Smooth muscle cell (in vitro differentiated cells): ENCODE measurements around the gene PRKAR1B. TPM values are rescaled to one million over a fixed set of nuclear protein-coding genes. Genes with fewer than 3 reads are reported as not detected.

Source experiments
- DNase-seq: peaks from one replicate; lab custom pipeline; 2025; ENCODE audit not compliant: unreplicated experiment; lab: John Stamatoyannopoulos, UW
- H2AFZ ChIP-seq: fragments of 200-600 bp; sonication (generic); 2 replicates; pipeline ENCODE4 v1.6.0; 2016; ENCODE audit warnings: antibody characterized with exemption, low read depth, mild to moderate bottlenecking
- H3F3A ChIP-seq: fragments of 200-600 bp; sonication (generic); 2 replicates; pipeline ENCODE4 v1.6.0; 2017; ENCODE audit warnings: antibody characterized with exemption, low read depth
- H3K27ac ChIP-seq: fragments of 200-600 bp; sonication (generic); 2 replicates; pipeline ENCODE4 v1.5.1; 2016; ENCODE audit warnings: low read depth, mild to moderate bottlenecking
- H3K27me3 ChIP-seq: fragments of 200-600 bp; sonication (generic); 2 replicates; pipeline ENCODE4 v1.6.1; 2016; ENCODE audit warnings: low read depth, mild to moderate bottlenecking
- H3K36me3 ChIP-seq: fragments of 200-600 bp; sonication (generic); 2 replicates; pipeline ENCODE4 v1.5.1; 2016; ENCODE audit warnings: low read depth
- H3K4me1 ChIP-seq: fragments of 200-600 bp; sonication (generic); 2 replicates; pipeline ENCODE4 v1.5.1; 2016; ENCODE audit warnings: low read depth
- H3K4me2 ChIP-seq: fragments of 200-600 bp; sonication (generic); 2 replicates; pipeline ENCODE4 v1.6.0; 2016; ENCODE audit warnings: mild to moderate bottlenecking
- H3K4me3 ChIP-seq: fragments of 200-600 bp; sonication (generic); 2 replicates; pipeline ENCODE4 v1.5.1; 2016; ENCODE audit warnings: mild to moderate bottlenecking
- H3K79me2 ChIP-seq: fragments of 200-600 bp; sonication (generic); 2 replicates; pipeline ENCODE4 v1.6.0; 2016; ENCODE audit warnings: low read depth, mild to moderate bottlenecking
- H3K9ac ChIP-seq: fragments of 200-600 bp; sonication (generic); 2 replicates; pipeline ENCODE4 v1.6.0; 2016; ENCODE audit warnings: low read depth
- H3K9me3 ChIP-seq: fragments of 200-600 bp; sonication (generic); replicated peaks from 2 replicates; pipeline ENCODE4 v1.5.1; 2016; ENCODE audit warnings: low read depth
- H4K20me1 ChIP-seq: fragments of 200-600 bp; sonication (generic); 2 replicates; pipeline ENCODE4 v1.6.0; 2016; ENCODE audit warnings: low read depth
- WGBS: methylation state at CpG from one replicate; pipeline ENCODE4 v1.1.7; 2016; ENCODE audit warnings: low lambda C conversion rate; 5-methylcytosine and 5-hydroxymethylcytosine counted together
- polyA plus RNA-seq: library from polyadenylated mRNA; unstranded; fragments of >200 nt; fragmentation: Nextera tagmentation; extraction: Ambion mirVana; gene quantifications from 2 replicates; pipeline ENCODE4 v1.2.1, GENCODE V29; 2016
- total RNA-seq: library from RNA; depleted of rRNA; stranded (reverse); fragments of >200 nt; gene quantifications from 2 replicates; pipeline ENCODE4 v1.2.3, GENCODE V29; 2014
- TF ChIP-seq, protein P1 (sequence below): fragments of 200-600 bp; sonication (generic); IDR thresholded peaks from 2 replicates; pipeline ENCODE4 v1.5.1; 2017; ENCODE audit warnings: borderline replicate concordance, mild to moderate bottlenecking, antibody characterized with exemption; ENCODE audit not compliant: insufficient read depth, poor library complexity, severe bottlenecking

Gene PRKAR1B
- total and polyA plus RNA-seq, 2 experiments from 2014 or later: 5.3 to 10.1 TPM

DNA sequence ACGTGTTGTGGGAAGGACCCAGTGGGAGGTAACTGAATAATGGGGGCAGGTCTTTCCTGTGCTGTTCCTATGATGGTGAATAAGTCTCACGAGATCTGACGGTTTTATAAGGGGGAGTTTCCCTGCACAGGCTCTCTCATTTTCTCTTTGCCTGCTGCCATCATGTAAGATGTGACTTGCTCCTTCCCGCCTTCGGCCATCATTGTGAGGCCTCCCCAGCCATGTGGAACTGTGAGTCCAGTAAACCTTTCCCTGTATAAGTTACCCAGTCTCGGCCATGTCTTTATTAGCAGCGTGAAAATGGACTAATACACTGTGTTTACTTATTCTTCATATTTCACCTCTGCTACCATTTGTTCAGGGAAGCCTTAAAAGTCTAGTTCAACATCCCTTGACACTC, 2.8 kb downstream of the PRKAR1B start:
- WGBS: 92% methylated on average over 7 of the region's 7 CpGs
- Histone ChIP-seq H3K9ac (no peak overlapping the region), H3K4me3 (no peak overlapping the region), H3K4me2 (no peak overlapping the region), H3K27me3 (no peaks in the 10 kb centered on the region), H4K20me1 (peaks cover 15% of the 10 kb centered on the region), H3K4me1 (peaks cover 14% of the 10 kb centered on the region), H3K9me3 (no peaks in the 10 kb centered on the region), H3K79me2 (peaks cover 7% of the 10 kb centered on the region), H3K36me3 (no peaks in the 10 kb centered on the region), H3K27ac (no peak overlapping the region), H2AFZ (no peak overlapping the region), H3F3A (peaks cover 13% of the 10 kb centered on the region)
- TF ChIP-seq, protein P1, sequence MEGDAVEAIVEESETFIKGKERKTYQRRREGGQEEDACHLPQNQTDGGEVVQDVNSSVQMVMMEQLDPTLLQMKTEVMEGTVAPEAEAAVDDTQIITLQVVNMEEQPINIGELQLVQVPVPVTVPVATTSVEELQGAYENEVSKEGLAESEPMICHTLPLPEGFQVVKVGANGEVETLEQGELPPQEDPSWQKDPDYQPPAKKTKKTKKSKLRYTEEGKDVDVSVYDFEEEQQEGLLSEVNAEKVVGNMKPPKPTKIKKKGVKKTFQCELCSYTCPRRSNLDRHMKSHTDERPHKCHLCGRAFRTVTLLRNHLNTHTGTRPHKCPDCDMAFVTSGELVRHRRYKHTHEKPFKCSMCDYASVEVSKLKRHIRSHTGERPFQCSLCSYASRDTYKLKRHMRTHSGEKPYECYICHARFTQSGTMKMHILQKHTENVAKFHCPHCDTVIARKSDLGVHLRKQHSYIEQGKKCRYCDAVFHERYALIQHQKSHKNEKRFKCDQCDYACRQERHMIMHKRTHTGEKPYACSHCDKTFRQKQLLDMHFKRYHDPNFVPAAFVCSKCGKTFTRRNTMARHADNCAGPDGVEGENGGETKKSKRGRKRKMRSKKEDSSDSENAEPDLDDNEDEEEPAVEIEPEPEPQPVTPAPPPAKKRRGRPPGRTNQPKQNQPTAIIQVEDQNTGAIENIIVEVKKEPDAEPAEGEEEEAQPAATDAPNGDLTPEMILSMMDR: no peak
- no peak for DNase-seq

- Histone ChIP-seq H3K9ac (no peak overlapping the region), H4K20me1 (peaks cover 14% of the 10 kb centered on the region), H3F3A (peaks cover 13% of the 10 kb centered on the region), H3K9me3 (no peaks in the 10 kb centered on the region), H3K4me1 (peaks cover 14% of the 10 kb centered on the region), H3K4me2 (no peak overlapping the region), H3K4me3 (no peak overlapping the region), H3K36me3 (no peaks in the 10 kb centered on the region), H3K79me2 (peaks cover 5% of the 10 kb centered on the region), H2AFZ (no peak overlapping the region), H3K27me3 (no peaks in the 10 kb centered on the region), H3K27ac (no peak overlapping the region)
- TF ChIP-seq, protein P1: no peak
- no peak for DNase-seq
- 98% methylated on average over 9 of the region's 9 CpGs for WGBS
These were observed 3.5 kb downstream of the PRKAR1B start for GRCh38 chr7:723541-723940.

DNA sequence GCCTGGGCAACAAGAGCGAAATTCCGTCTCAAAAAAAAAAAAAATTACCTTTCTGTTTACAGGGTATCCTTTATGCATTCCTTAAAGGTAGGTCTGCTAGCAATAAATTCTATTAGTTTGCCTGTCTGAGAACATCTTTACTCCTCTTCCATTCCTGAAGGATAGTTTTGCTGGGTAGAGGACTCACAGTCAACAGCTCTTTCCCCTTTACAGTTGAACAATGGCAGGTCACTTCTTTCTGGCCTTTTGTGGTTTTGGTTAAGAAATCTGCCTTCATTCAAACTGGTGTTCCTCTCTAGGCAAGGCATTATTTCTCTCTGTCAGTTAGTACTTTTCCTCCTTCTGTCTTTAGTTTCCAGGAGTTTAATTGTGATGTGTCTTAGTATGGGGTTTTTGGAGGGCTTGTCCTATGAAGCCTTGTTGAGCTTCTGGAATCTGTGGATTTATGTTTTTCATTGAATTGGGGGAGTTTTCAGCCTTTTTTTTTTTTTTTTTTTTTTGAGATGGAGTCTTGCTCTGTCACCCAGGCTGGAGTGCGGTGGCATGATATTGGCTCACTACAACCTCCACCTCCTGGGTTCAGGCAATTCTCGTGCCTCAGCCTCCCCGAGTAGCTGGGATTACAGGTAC, 5.3 kb downstream of the PRKAR1B start:
- DNase-seq: no peak
- H3K4me3 ChIP-seq: no peak overlapping the region
- no peak overlapping the region for H3K9ac ChIP-seq
- H2AFZ ChIP-seq: no peak overlapping the region
- H3K4me2 ChIP-seq: no peak overlapping the region
- H3K4me1 ChIP-seq: peaks cover 7% of the 10 kb centered on the region
- TF ChIP-seq, protein P1: no peak
- no peak overlapping the region for H3K27ac ChIP-seq
- H3K9me3 ChIP-seq: no peaks in the 10 kb centered on the region
- H3K27me3 ChIP-seq: no peaks in the 10 kb centered on the region
- WGBS: 98% methylated on average over 5 of the region's 5 CpGs
- no peaks in the 10 kb centered on the region for H3K36me3 ChIP-seq
- H4K20me1 ChIP-seq: peaks cover 4% of the 10 kb centered on the region
- H3F3A ChIP-seq: peaks cover 13% of the 10 kb centered on the region
- no peaks in the 10 kb centered on the region for H3K79me2 ChIP-seq

- WGBS: 95% methylated on average over 11 of the region's 11 CpGs
- Histone ChIP-seq H3K9me3 (no peaks in the 10 kb centered on the region), H3K27me3 (no peaks in the 10 kb centered on the region), H3K79me2 (no peaks in the 10 kb centered on the region), H3K4me3 (no peak overlapping the region), H3K27ac (no peak overlapping the region), H3K4me2 (no peak overlapping the region), H3F3A (no peaks in the 10 kb centered on the region), H3K4me1 (no peaks in the 10 kb centered on the region), H3K36me3 (no peaks in the 10 kb centered on the region), H2AFZ (no peak overlapping the region), H4K20me1 (no peaks in the 10 kb centered on the region), H3K9ac (no peak overlapping the region)
- TF ChIP-seq, protein P1: no peak
- DNase-seq: no peak
These were observed 10.4 kb downstream of the PRKAR1B start for GRCh38 chr7:716636-717035.
